HUES64 (cell line): ENCODE measurements around the gene S100Z.
"Not testable (repeated sequence)": the region's sequence is repeated elsewhere in the genome, so short reads cannot be mapped to it uniquely, and the experiment has no call there.

Source experiments
- H3K27ac ChIP-seq: 2 replicates; pipeline ENCODE4 v1.7.0; 2013; ENCODE audit warnings: low read depth, low read length, inconsistent platforms
- H3K27me3 ChIP-seq: 2 replicates; pipeline ENCODE4 v1.6.1; 2013; ENCODE audit warnings: mild to moderate bottlenecking, low read length; ENCODE audit not compliant: insufficient read depth
- H3K36me3 ChIP-seq: 2 replicates; pipeline ENCODE4 v1.6.1; 2013; ENCODE audit warnings: mild to moderate bottlenecking, low read length; ENCODE audit not compliant: insufficient read depth
- H3K4me1 ChIP-seq: 2 replicates; pipeline ENCODE4 v1.6.1; 2013; ENCODE audit warnings: mild to moderate bottlenecking, low read length, moderate library complexity; ENCODE audit not compliant: insufficient read depth
- H3K4me3 ChIP-seq: 2 replicates; pipeline ENCODE4 v1.5.1; 2013; ENCODE audit warnings: mild to moderate bottlenecking, low read length, moderate library complexity
- H3K9ac ChIP-seq: 2 replicates; pipeline ENCODE4 v1.6.1; 2013; ENCODE audit warnings: mild to moderate bottlenecking, low read depth, low read length
- H3K9me3 ChIP-seq: 2 replicates; pipeline ENCODE4 v1.6.1; 2013; ENCODE audit warnings: low read depth, low read length; ENCODE audit not compliant: insufficient read depth
- WGBS: fragments of 150-250, 120-280 bp; methylation state at CpG from one replicate; pipeline ENCODE4 v1.1.7; 2013; ENCODE audit warnings: missing lambda C conversion rate; 5-methylcytosine and 5-hydroxymethylcytosine counted together

The S100Z gene

DNA sequence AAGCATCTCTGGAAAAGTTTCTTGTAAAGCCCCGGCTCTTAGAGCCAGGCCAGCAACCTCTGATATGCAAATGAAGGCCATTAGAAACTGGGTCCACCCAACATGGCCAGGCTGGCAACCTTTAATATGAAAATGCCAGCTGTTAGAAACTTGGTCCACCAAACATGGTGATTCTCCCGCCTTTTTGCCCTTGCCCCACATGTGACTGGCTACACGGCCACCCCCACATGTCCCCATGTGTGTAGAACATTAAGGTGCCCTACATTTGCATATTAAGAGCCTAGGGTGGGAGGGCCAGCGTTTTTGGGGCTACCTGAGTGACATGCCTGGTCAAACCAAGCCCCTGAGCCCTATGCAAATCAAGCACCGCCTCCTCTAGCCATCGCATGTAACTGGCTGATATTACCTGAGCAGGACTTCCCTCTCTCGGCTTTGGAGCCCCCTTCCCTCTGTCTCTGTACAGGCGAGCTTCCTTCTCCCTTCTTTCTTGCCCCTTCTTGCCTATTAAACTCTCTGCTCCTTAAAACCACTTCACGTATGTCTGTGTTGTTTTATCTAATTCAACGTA, 39.0 kb downstream of the S100Z start:
- Histone ChIP-seq H3K36me3 (no peaks in the 10 kb centered on the region), H3K4me1 (0 out of 2 replicates have a peak, but pooled peaks cover 5% of the 10 kb centered on the region), H3K27ac (no peak overlapping the region), H3K9me3 (no peaks in the 10 kb centered on the region), H3K27me3 (no peaks in the 10 kb centered on the region), H3K4me3 (no peak overlapping the region), H3K9ac (no peak overlapping the region)
- 87% methylated on average over 10 of the region's 10 CpGs for WGBS

DNA sequence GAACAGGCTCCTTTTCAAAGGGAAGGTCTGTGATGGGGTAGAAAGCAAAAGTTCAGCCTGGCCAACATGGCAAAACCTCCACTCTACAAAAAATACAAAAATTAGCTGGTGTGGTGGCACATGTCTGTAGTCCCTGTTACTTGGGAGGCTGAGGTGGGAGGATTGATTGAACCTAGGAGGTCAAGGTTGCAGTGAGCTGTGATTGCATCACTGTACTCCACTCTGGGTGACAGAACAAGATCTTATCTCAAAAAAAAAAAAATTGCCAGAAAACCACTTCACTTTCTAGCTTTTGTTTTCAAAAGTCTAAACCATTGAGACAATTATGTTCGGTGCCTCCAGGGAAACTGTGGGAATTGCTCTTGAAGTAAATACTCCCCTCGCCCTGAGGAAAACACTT, 43.5 kb downstream of the S100Z start:
- H3K4me1 ChIP-seq, result 0 out of 2 replicates have a peak, but pooled peaks cover 5% of the 10 kb centered on the region
- WGBS, result 94% methylated on average over 2 of the region's 2 CpGs
- H3K27ac ChIP-seq, result no peak overlapping the region
- no peaks in the 10 kb centered on the region; the same call in 1 of the 2 replicates for H3K9me3 ChIP-seq
- H3K27me3 ChIP-seq, result no peaks in the 10 kb centered on the region
- H3K9ac ChIP-seq, result no peak overlapping the region
- no peak overlapping the region for H3K4me3 ChIP-seq
- H3K36me3 ChIP-seq, result no peaks in the 10 kb centered on the region

DNA sequence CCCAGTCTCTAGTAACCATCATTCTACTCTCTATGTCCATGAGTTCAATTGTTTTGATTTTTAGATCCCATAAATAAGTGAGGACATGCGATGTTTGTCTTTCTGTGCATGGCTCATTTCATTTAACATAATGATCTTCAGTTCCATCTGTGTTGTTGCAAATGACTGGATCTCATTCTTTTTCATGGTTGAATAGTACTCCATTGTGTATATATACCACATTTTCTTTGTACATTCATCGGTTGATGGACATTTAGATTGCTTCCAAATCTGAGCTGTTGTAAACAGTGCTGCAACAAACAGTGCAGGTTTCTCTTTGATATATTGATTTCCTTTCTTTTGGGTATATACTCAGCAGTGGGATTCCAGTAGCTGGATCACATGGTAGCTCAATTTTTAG, 46.4 kb downstream of the S100Z start:
- Histone ChIP-seq H3K4me3 (no peak overlapping the region), H3K27ac (no peak overlapping the region), H3K9ac (no peak overlapping the region), H3K9me3 (no peaks in the 10 kb centered on the region; the same call in 1 of the 2 replicates), H3K27me3 (no peaks in the 10 kb centered on the region), H3K36me3 (no peaks in the 10 kb centered on the region), H3K4me1 (no peaks in the 10 kb centered on the region)
- 92% methylated on average over 2 of the region's 2 CpGs for WGBS

DNA sequence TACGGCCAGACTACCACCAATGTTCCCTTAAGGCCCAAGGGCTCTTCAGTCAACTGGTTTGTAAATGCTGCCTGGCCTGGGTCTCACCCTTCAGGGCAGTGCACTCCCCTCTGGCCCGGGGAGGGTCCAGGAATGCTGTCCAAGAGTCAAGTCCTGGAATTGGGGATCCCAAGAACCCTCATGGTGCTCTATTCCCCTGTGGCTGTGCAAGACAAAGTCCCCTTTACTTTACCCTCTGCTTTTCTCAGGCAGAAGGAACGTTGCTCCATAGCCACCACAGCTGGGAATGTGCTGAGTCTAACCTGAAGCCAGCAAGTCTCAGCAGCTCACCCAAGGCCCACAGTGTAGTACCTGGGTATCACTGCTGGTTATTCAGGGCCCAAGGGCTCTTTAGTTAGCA, 51.7 kb downstream of the S100Z start:
- no peaks in the 10 kb centered on the region for H3K36me3 ChIP-seq

DNA sequence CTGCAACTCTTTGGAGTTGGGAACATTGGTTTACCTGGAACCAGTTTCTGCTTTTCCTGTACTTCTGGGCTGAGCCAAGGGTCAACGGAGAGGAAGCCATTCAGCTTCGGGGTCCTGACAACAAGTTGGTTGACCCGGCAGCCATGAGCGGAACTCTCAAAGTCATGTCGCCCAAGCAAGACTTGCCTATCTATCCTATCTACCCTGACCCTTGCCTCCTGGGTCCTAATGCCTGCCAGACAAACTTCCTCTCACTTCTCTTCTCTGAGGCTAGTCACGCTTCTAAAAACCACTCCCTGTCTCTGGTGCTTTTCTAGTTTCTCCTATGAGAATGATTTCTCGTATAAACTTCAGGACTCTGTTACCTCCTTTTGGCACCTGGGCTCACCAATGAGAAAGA, 58.4 kb downstream of the S100Z start:
- Histone ChIP-seq H3K4me1 (no peaks in the 10 kb centered on the region), H3K4me3 (no peak overlapping the region), H3K9me3 (no peaks in the 10 kb centered on the region), H3K27ac (no peak overlapping the region), H3K9ac (no peak overlapping the region), H3K36me3 (no peaks in the 10 kb centered on the region), H3K27me3 (no peaks in the 10 kb centered on the region)
- 88% methylated on average over 7 of the region's 7 CpGs for WGBS

More for the DNA sequence above, 51.7 kb downstream of the S100Z start:
- Histone ChIP-seq H3K4me3 (no peak overlapping the region), H3K9me3 (no peaks in the 10 kb centered on the region; the same call in 1 of the 2 replicates), H3K27me3 (no peaks in the 10 kb centered on the region), H3K27ac (no peak overlapping the region), H3K4me1 (no peaks in the 10 kb centered on the region), H3K9ac (no peak overlapping the region)
- 90% methylated on average over 3 of the region's 3 CpGs for WGBS

DNA sequence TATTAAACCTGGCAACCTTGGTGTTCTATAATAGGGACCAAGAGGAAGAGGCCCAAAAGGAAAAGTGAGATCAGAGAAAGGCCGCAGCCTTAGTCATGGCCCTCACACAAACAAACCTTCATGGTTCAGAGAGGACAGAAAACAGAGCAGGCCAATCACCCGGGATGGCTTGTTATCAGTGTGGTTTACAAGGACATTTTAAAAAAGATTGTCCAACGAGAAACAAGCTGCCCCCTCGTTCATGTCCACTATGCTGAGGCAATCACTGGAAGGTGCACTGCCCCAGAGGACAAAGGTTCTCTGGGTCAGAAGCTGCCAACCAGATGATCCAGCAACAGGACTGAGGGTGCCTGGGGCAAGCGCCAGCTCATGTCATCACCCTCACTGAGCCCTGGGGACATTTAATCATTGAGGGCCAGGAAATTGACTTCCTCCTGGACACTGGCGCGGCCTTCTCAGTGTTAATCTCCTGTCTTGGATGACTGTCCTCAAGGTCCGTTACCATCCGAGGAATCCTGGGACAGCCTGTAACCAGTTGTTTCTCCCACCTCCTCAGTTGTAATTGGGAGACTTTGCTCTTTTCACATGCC, 60.6 kb downstream of the S100Z start:
- H3K36me3 ChIP-seq, H3K9me3 ChIP-seq, H3K4me1 ChIP-seq, H3K27me3 ChIP-seq, H3K9ac ChIP-seq, H3K27ac ChIP-seq, H3K4me3 ChIP-seq: not testable (repeated sequence)
- WGBS, result 93% methylated on average over 9 of the region's 9 CpGs

DNA sequence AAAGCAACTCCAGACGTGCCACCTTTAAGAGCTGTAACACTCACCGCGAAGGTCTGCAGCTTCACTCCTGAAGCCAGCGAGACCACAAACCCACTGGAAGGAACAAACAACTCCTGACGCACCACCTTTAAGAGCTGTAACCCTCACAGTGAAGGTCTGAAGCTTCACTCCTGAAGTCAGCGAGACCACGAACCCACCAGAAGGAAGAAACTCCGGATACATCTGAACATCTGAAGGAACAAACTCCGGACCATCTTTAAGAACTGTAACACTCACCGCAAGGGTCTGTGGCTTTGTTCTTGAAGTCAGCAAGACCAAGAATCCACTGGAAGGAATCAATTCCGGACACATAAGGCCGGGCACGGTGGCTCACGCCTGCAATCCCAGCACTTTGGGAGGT, 64.9 kb downstream of the S100Z start:
- not testable (repeated sequence) for H3K27me3 ChIP-seq, H3K4me3 ChIP-seq, H3K36me3 ChIP-seq, H3K9ac ChIP-seq, H3K4me1 ChIP-seq, H3K27ac ChIP-seq, H3K9me3 ChIP-seq
- 93% methylated on average over 14 of the region's 14 CpGs for WGBS

DNA sequence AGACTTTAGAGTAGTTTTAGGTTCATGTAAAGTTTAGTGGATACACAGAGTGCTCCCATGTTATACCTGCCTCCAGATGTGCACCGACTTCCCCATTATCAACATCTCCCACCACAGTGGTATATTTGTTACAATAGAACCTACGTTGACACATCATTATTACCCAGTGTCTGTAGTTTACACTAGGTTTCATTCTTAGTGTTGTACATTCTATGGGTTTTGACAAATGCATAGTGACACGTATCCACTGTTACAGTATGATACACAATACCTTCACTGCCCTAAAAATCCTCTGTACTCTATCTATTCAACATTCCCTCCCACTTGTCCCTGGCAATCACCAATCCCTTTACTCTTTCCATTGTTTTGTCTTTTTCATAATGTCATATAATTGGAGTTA, 68.7 kb downstream of the S100Z start:
- Histone ChIP-seq H3K36me3 (no peaks in the 10 kb centered on the region), H3K9me3 (no peaks in the 10 kb centered on the region), H3K27me3 (no peaks in the 10 kb centered on the region), H3K9ac (no peak overlapping the region), H3K4me3 (no peak overlapping the region), H3K27ac (no peak overlapping the region), H3K4me1 (no peaks in the 10 kb centered on the region)
- WGBS, result 80% methylated on average over 3 of the region's 3 CpGs

DNA sequence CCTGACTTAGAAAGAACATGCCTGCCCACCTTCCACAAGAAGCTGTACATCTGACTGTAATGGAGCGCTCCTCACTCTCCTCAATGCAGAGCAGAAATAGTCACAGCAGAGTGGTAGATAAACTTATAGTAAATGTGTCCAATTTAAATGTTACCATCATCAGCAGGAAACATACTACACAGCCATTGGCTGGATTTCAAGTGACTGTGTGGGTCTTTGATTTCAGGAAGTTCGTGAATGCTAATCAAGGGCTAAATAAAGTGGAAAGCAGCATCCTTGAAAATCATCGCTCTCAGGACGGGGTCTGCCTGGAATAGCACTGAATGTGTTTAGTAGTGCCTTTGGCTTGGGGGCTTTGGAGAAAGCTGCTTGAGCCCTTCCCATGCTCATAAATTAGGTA, 70.7 kb downstream of the S100Z start:
- Histone ChIP-seq H3K9ac (no peak overlapping the region), H3K27me3 (no peaks in the 10 kb centered on the region), H3K4me3 (no peak overlapping the region), H3K27ac (no peak overlapping the region), H3K36me3 (no peaks in the 10 kb centered on the region), H3K4me1 (no peaks in the 10 kb centered on the region), H3K9me3 (no peaks in the 10 kb centered on the region)
- 91% methylated on average over 4 of the region's 4 CpGs for WGBS

DNA sequence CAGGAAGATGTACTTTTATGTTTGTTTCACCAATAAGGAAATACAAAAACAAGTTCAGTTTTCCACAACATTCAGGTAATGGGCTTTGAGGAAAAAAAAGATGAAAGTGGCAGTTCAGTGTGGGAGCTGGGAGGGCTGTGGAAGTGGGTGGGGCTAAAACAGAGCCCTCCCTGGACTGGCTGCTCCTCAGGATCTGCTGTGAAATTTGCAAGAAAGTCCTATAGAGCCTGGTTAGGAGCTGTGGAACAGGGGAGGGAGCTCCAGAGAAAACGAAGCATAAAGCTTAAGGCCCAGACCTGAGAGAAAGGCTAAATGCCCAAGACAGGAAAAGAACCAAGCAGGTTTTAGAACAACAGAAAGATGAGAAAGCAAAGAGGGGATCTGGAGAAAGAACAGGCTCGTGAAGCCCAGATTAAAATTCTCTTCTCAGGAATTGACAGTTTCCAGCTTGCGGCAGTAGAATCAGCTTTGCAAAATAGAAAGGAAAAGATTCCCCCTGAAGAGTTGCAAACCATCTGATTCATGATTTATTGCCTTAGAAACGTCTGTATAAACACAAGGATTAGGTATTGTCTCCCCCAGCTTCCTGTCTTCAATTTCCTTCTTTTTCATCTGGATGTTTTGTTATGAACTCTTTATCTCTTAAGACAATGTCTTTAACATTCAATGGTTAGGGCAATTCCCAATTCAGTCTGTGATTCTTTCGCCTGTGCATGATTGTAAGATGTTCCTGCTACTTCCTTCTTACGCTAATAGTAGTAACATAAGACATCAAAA, 76.7 kb downstream of the S100Z start:
- Histone ChIP-seq H3K36me3 (no peaks in the 10 kb centered on the region), H3K27ac (no peak overlapping the region), H3K27me3 (no peaks in the 10 kb centered on the region), H3K9me3 (no peaks in the 10 kb centered on the region), H3K9ac (no peak overlapping the region), H3K4me1 (peaks cover 5% of the 10 kb centered on the region; the same call in 1 of the 2 replicates), H3K4me3 (no peak overlapping the region)
- 79% methylated on average over 5 of the region's 6 CpGs for WGBS

DNA sequence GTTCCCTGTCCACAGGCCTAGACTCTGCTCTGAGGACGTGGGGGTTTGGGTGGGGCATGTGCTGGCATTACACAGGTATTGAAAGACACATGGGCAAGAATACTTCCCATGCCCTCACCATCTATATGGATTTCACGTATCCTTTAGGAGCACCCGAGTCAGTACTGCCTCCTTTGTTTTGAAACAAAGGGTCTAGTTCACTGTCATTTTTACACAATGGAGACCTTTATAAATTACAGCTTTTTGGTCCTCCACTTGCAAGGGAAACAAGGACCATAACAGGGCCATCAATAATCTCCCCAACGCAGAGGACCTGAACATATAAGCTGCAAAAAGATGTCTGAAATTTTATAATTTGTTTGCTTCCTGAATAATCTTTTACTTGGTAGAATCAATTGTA, 78.1 kb downstream of the S100Z start:
- WGBS, result 89% methylated on average over 4 of the region's 4 CpGs

More for the DNA sequence above, 78.1 kb downstream of the S100Z start:
- Histone ChIP-seq H3K36me3 (no peaks in the 10 kb centered on the region), H3K4me1 (peaks cover 5% of the 10 kb centered on the region; the same call in 1 of the 2 replicates), H3K9ac (no peak overlapping the region), H3K4me3 (no peak overlapping the region), H3K27me3 (no peaks in the 10 kb centered on the region), H3K9me3 (no peaks in the 10 kb centered on the region), H3K27ac (no peak overlapping the region)
